SK-N-SH (cell line): Measurements from ENCODE around the gene PAX9. TPM values are rescaled to one million over a fixed set of nuclear protein-coding genes. Genes with fewer than 3 reads are reported as not detected.

Experiments used
- CTCF ChIA-PET: fragments of 300-600, 350-600 bp; formaldehyde crosslinking; extraction: SDS; loops from one replicate; lab custom pipeline; 2021; lab: Yijun Ruan, JAX
- POLR2A ChIA-PET: fragments of 350-600 bp; sonication (Branson Sonifier 250); formaldehyde crosslinking; extraction: SDS; loops from one replicate; lab custom pipeline; 2020; ENCODE audit warnings: antibody characterized with exemption, inconsistent platforms; lab: Yijun Ruan, JAX
- DNase-seq: peaks from one replicate; pipeline ENCODE4 v3.0.0; 2012
- H2AFZ ChIP-seq: fragments of 200-600 bp; sonication (generic); 2 replicates; pipeline ENCODE4 v1.8.1; 2016; ENCODE audit warnings: antibody characterized with exemption, mild to moderate bottlenecking, low read depth
- H3F3A ChIP-seq: fragments of 200-600 bp; sonication (generic); replicated peaks from 2 replicates; pipeline ENCODE3; 2016; ENCODE audit warnings: antibody characterized with exemption, mild to moderate bottlenecking; ENCODE audit not compliant: insufficient read depth
- H3K27ac ChIP-seq, 2 experiments: fragments of 200-500 bp in 1 of 2; fragments of 200-600 bp in 1 of 2; sonication (Bioruptor generic) in 1 of 2; sonication (generic), shearing (Covaris generic) in 1 of 2; 2 replicates each; pipeline versions ENCODE4 v1.5.1 to v1.6.1; 2014 to 2016; ENCODE audit warnings: low read depth in 2 of 2, inconsistent platforms in 1 of 2, low read length in 1 of 2, mild to moderate bottlenecking in 1 of 2, mixed read lengths in 1 of 2
- H3K27me3 ChIP-seq: fragments of 200-600 bp; sonication (generic), shearing (Covaris generic); 2 replicates; pipeline ENCODE4 v1.6.1; 2016; ENCODE audit warnings: mixed run types; ENCODE audit not compliant: insufficient read depth
- H3K36me3 ChIP-seq, 2 experiments: fragments of 200-500 bp in 1 of 2; fragments of 200-600 bp in 1 of 2; sonication (Bioruptor generic) in 1 of 2; sonication (generic) in 1 of 2; replicated peaks in 1 of 2; 2 replicates each; pipeline versions ENCODE3 to v1.5.1; 2014 to 2016; ENCODE audit warnings: low read length in 1 of 2, mild to moderate bottlenecking in 1 of 2; ENCODE audit not compliant: insufficient read depth in 2 of 2, control insufficient read depth in 1 of 2
- H3K4me1 ChIP-seq, 2 experiments: fragments of 200-500 bp in 1 of 2; fragments of 200-600 bp in 1 of 2; sonication (Bioruptor generic) in 1 of 2; sonication (generic), shearing (Covaris generic) in 1 of 2; 2 replicates each; pipeline versions ENCODE4 v1.5.1 to v1.6.1; 2014 to 2016; ENCODE audit warnings: low read depth in 1 of 2, low read length in 1 of 2, mixed run types in 1 of 2; ENCODE audit not compliant: insufficient read depth in 2 of 2, control insufficient read depth in 1 of 2
- H3K4me2 ChIP-seq: fragments of 200-600 bp; sonication (generic), shearing (Covaris generic); 2 replicates; pipeline ENCODE4 v1.6.1; 2017; ENCODE audit warnings: mixed run types
- H3K4me3 ChIP-seq, 2 experiments: fragments of 200-500 bp in 1 of 2; fragments of 200-600 bp in 1 of 2; sonication (Bioruptor generic) in 1 of 2; sonication (generic), shearing (Covaris generic) in 1 of 2; 2 replicates each; pipeline versions ENCODE4 v1.5.1 to v1.8.1; 2014 to 2016; ENCODE audit warnings: low read depth in 2 of 2, inconsistent platforms in 1 of 2, low read length in 1 of 2, mild to moderate bottlenecking in 1 of 2, mixed read lengths in 1 of 2, moderate library complexity in 1 of 2
- H3K79me2 ChIP-seq: fragments of 200-600 bp; sonication (generic); 2 replicates; pipeline ENCODE4 v1.8.1; 2017; ENCODE audit warnings: mild to moderate bottlenecking; ENCODE audit not compliant: insufficient read depth
- H3K9ac ChIP-seq: fragments of 200-600 bp; sonication (generic); 2 replicates; pipeline ENCODE4 v1.6.1; 2017; ENCODE audit warnings: mixed run types
- H3K9me2 ChIP-seq: fragments of 200-600 bp; sonication (generic); 2 replicates; pipeline ENCODE4 v1.6.1; 2017; ENCODE audit warnings: mixed run types
- H3K9me3 ChIP-seq: fragments of 200-600 bp; sonication (generic); 2 replicates; pipeline ENCODE4 v1.6.1; 2017; ENCODE audit warnings: mixed run types, mild to moderate bottlenecking, moderate library complexity
- H4K20me1 ChIP-seq: fragments of 200-600 bp; sonication (generic); 2 replicates; pipeline ENCODE4 v1.6.1; 2017; ENCODE audit warnings: mild to moderate bottlenecking, mixed run types; ENCODE audit not compliant: insufficient read depth
- CTCF ChIP-seq: fragments of 200-600 bp; sonication (generic); IDR thresholded peaks from 2 replicates; pipeline ENCODE4 v1.6.1; 2017; ENCODE audit warnings: antibody characterized with exemption, mild to moderate bottlenecking, moderate library complexity
- MXI1 ChIP-seq: IDR thresholded peaks from 2 replicates; pipeline ENCODE4 v1.6.1; 2012; ENCODE audit warnings: mild to moderate bottlenecking, low read depth, low read length, improper control_type of control experiment
- PBX3 ChIP-seq: IDR thresholded peaks from 2 replicates; pipeline ENCODE4; 2012
- POLR2AphosphoS5 ChIP-seq: IDR thresholded peaks from 2 replicates; pipeline ENCODE4 v1.6.1; 2012; ENCODE audit warnings: low read depth, low read length
- RAD21 ChIP-seq: IDR thresholded peaks from 2 replicates; pipeline ENCODE4 v1.6.1; 2012; ENCODE audit warnings: mild to moderate bottlenecking, low read length
- REST ChIP-seq: IDR thresholded peaks from 2 replicates; pipeline ENCODE4 v1.6.1; 2012; ENCODE audit warnings: mild to moderate bottlenecking, low read depth, low read length, moderate library complexity
- RXRA ChIP-seq: IDR thresholded peaks from 2 replicates; pipeline ENCODE4 v1.4.0; 2012; ENCODE audit warnings: low read depth, mild to moderate bottlenecking, borderline replicate concordance
- TAF1 ChIP-seq: IDR thresholded peaks from 2 replicates; pipeline ENCODE4 v1.6.1; 2012; ENCODE audit warnings: low read depth, mild to moderate bottlenecking, low read length, moderate library complexity, borderline replicate concordance
- YY1 ChIP-seq: IDR thresholded peaks from 2 replicates; pipeline ENCODE4 v1.4.0; 2012; ENCODE audit warnings: low read depth, mild to moderate bottlenecking
- WGBS: methylation state at CpG from one replicate; pipeline ENCODE4 v1.1.6; 2017; ENCODE audit warnings: low lambda C conversion rate; 5-methylcytosine and 5-hydroxymethylcytosine counted together
- polyA plus RNA-seq, 3 experiments: library from polyadenylated mRNA; depleted of rRNA; stranded (reverse); fragments of >200 nt; gene quantifications; 2 replicates each; pipeline ENCODE4 v1.2.3, GENCODE V29; 2012

PAX9 gene
- polyA plus RNA-seq, 1 of the 3 experiments (the other 2 are of a cell fraction) = not detected

GRCh38 chr14:36646664-36647416 is 14.8 kb upstream of the PAX9 start:
- ChIA-PET POLR2A (no interaction called here), CTCF (interaction anchor here (1.6 to 2.4 kb wide), 2 partner anchors 10 to 41 kb away, joined by 3 to 13 read pairs; no protein-coding TSS in a partner anchor)
- no peaks in the 10 kb centered on the region for H3K4me1 ChIP-seq
- 0 out of 2 replicates have a peak overlapping the region, but pooled peaks have one; percentile 60 for H3K4me2 ChIP-seq
- no peak overlapping the region for H3K4me3 ChIP-seq
- H3K9me2 ChIP-seq = no peaks in the 10 kb centered on the region
- H3K9ac ChIP-seq = no peak overlapping the region
- no peaks in the 10 kb centered on the region for H3K36me3 ChIP-seq
- no peak overlapping the region for H2AFZ ChIP-seq
- H3K9me3 ChIP-seq = no peaks in the 10 kb centered on the region
- peaks cover 55% of the 10 kb centered on the region for H3K27me3 ChIP-seq
- no peaks in the 10 kb centered on the region for H3F3A ChIP-seq
- H3K79me2 ChIP-seq = no peaks in the 10 kb centered on the region
- TF ChIP-seq TAF1 (no peak), RAD21 (no peak), RXRA (no peak), REST (no peak), MXI1 (no peak), PBX3 (no peak), CTCF (no peak), POLR2AphosphoS5 (no peak), YY1 (no peak)
- H3K27ac ChIP-seq = no peak overlapping the region
- DNase-seq = no peak
- no peaks in the 10 kb centered on the region for H4K20me1 ChIP-seq
- WGBS = 30% methylated on average over 13 of the region's 55 CpGs
